Kidney epithelial cell (primary cell): Measurements from ENCODE around the gene WDR89. TPM values are rescaled to one million over a fixed set of nuclear protein-coding genes. Genes with fewer than 3 reads are reported as not detected.
A peak's percentile ranks its signal among the peaks of the same experiment; 100 is the strongest.
"Not testable (repeated sequence)": the region's sequence is repeated elsewhere in the genome, so short reads cannot be mapped to it uniquely, and the experiment has no call there.

Experiments used
- DNase-seq: peaks from one replicate; pipeline ENCODE4 v3.0.0-alpha.2; 2010; ENCODE audit warnings: low read depth
- H3K27me3 ChIP-seq: 2 replicates; pipeline ENCODE4 v1.6.0; 2011; ENCODE audit warnings: low read length; ENCODE audit not compliant: control insufficient read depth, insufficient read depth
- H3K36me3 ChIP-seq: 2 replicates; pipeline ENCODE4 v1.5.1; 2011; ENCODE audit warnings: low read length; ENCODE audit not compliant: control insufficient read depth, insufficient read depth
- H3K4me3 ChIP-seq: 2 replicates; pipeline ENCODE4 v1.5.1; 2011; ENCODE audit warnings: low read depth, mild to moderate bottlenecking, control low read depth, low read length
- total RNA-seq: library from RNA; depleted of rRNA; stranded (reverse); fragments of >200 nt; gene quantifications from 2 replicates; pipeline ENCODE4 v1.2.3, GENCODE V29; 2015
- TF ChIP-seq, protein P1 (sequence below): IDR thresholded peaks from 2 replicates; pipeline ENCODE4 v1.5.1; 2011; ENCODE audit warnings: mild to moderate bottlenecking, moderate library complexity, low read length, control low read depth, inconsistent platforms; ENCODE audit not compliant: insufficient read depth, poor library complexity, severe bottlenecking

The WDR89 gene
- total RNA-seq, 1 donor from 2014 or later, result 12.2 TPM

DNA sequence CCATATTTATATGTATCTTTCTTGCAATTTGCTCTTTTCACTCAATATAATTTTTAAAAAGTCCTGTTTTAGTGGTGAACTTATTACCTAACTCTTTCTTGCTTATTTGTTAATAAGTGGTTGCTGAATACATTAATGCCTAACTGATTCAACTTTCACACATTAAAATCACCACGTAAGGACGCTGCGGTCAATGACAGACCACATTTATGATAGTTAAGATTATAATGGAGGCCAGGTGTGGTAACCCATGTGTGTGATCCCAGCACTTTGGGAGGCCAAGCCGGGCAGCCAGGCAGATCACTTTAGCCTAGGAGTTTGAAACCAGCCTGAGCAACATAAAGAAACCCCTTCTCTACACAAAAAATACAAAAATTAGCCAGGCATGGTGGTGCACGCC is 37.0 kb downstream of the WDR89 start:
- Histone ChIP-seq H3K27me3 (no peaks in the 10 kb centered on the region), H3K4me3 (no peak overlapping the region), H3K36me3 (no peaks in the 10 kb centered on the region)
- TF ChIP-seq, protein P1, sequence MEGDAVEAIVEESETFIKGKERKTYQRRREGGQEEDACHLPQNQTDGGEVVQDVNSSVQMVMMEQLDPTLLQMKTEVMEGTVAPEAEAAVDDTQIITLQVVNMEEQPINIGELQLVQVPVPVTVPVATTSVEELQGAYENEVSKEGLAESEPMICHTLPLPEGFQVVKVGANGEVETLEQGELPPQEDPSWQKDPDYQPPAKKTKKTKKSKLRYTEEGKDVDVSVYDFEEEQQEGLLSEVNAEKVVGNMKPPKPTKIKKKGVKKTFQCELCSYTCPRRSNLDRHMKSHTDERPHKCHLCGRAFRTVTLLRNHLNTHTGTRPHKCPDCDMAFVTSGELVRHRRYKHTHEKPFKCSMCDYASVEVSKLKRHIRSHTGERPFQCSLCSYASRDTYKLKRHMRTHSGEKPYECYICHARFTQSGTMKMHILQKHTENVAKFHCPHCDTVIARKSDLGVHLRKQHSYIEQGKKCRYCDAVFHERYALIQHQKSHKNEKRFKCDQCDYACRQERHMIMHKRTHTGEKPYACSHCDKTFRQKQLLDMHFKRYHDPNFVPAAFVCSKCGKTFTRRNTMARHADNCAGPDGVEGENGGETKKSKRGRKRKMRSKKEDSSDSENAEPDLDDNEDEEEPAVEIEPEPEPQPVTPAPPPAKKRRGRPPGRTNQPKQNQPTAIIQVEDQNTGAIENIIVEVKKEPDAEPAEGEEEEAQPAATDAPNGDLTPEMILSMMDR, result no peak
- no peak for DNase-seq

DNA sequence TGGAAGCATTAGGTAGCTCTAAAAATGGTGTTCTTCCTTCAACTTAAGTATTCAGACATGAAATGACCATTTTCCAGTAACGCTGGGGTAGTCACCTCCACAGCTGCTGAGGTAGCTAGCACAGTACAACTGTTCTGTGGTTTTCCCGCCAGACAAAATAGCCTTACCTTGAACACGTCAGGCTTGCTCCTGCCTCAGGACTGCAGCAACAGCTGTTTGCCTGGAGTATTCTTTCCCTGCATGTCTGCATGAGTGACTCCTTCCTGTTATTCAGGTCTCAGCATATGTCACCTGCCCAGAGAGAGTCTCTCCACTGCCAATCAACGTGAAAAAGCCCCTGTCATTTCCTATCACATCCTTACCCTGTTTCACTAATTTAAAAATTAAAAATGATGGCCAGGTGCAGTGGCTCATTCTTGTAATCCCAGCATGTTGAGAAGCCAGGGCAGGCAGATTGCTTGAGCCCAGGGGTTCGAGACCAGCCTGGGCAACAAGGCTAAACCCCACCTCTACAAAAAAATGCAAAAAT is 37.9 kb downstream of the WDR89 start:
- TF ChIP-seq, protein P1, result no peak
- Histone ChIP-seq H3K4me3 (no peak overlapping the region), H3K36me3 (no peaks in the 10 kb centered on the region), H3K27me3 (no peaks in the 10 kb centered on the region)
- DNase-seq, result peak; percentile 10

DNA sequence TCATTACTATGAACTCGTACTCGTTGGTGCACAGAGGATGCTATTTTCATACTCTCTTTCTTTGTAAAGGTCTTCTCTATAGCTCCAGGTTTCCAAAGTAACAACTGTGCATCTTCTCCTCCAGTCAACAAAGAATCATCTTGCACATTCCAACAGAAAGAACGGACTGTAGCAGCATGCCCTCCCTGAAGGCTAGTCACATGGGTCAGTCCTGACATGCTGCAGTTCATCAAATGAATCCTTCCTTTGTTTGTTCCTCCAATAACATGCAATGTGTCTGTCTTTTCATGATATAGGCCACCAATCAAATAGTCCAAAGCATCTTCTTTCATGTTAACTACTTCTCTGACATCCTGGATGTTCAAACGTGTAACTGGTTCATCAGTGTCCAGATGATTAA is 42.9 kb downstream of the WDR89 start:
- TF ChIP-seq, protein P1, result no peak
- Histone ChIP-seq H3K27me3 (no peaks in the 10 kb centered on the region), H3K36me3 (no peaks in the 10 kb centered on the region), H3K4me3 (no peak overlapping the region)
- DNase-seq, result no peak

DNA sequence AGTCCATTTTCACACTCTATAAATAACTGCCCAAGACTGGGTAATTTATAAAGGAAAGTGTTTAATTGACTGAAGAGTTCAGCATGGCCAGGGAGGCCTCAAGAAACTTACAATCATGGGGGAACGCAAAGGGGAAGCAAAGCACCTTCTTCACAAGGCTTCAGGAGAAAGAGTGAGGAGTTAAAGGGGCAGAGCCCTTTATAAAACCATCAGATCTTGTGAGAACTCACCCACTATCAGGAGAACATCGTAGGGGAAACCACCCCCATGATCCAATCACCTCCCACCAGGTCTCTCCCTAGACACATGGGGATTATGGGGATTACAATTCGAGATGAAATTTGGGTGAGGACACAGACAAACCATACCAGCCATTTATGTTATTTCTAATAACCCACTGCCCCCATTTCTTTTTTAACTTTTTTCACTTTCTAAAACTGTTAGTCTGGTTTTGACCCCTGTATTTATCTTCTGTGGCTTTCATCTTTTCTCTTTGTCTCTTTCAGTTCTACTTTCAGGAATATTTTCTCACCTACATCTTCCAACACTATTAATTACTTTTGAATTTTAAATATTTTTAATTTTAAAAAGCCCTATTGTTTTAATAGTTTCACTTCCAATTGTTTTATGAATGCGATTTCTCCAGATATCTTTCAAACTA is 44.5 kb downstream of the WDR89 start:
- H3K36me3 ChIP-seq, result no peaks in the 10 kb centered on the region
- DNase-seq, result no peak
- no peak overlapping the region for H3K4me3 ChIP-seq
- TF ChIP-seq, protein P1, result no peak
- H3K27me3 ChIP-seq, result no peaks in the 10 kb centered on the region

DNA sequence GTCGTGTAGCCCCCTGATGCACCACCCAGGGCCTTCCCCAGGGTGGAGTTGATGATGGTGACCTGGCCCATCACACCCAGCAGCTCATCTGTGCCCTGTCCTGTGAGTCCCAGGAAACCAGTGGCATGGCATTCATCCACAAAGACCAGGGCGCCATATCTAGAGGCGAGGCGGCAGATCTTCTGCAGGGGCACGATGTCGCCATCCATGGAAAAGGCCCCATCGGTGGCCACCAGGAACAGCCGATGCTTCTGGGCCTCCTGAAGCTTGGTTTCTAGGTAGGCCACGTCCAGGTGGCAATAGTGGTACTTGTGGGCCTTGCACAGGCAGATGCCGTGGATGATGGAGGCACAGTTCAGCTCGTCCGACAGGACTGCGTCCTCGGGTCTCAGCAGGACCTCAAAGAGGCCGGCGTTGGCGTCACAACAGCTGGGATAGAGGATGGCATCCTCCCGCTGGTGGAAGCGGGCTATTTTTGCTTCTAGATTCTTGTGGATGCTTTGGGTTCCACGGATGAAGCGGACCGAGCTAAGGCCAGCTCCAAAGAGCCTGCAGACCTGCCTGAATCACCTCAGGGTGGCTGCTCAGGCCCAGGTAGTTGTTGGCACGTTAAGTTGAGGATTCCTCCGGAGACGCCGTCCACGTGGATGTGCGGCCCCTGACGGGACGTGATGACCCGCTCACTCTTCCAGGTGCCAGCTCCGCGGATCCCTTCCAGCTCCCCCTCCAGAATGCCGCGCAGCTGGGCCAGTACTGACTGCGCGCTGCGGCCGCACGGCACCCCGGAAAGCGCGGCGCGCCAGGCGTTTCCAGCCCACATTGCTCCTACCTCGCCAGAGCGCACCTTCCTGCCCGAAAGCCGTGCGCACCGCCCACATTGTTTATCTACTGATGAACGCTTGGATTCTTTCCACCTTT is 47.0 kb downstream of the WDR89 start:
- no peaks in the 10 kb centered on the region for H3K27me3 ChIP-seq
- no peak overlapping the region for H3K4me3 ChIP-seq
- no peak for DNase-seq
- TF ChIP-seq, protein P1, result no peak
- H3K36me3 ChIP-seq, result no peaks in the 10 kb centered on the region

DNA sequence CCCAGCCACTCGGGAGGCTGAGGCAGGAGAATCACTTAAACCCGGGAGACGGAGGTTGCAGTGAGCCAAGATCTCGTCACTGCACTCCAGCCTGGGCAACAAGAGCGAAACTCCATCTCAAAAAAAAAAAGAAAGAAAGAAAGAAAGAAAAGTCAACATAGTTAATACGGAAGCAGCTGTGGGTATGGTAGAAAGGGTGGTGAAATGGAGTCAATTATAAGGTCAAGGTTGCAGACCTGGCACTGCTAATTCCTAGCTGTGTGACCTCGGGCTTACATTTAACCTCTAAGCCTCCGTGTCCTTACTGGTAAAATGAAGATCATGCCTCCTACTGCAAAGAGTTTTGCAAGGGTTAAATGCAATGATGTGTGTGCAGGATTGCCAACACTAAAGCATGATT is 58.6 kb downstream of the WDR89 start:
- not testable (repeated sequence) for H3K27me3 ChIP-seq, H3K4me3 ChIP-seq, DNase-seq, H3K36me3 ChIP-seq
